GM18498 (cell line): ENCODE data around the gene TCAIM.

ENCODE experiments used
- ATAC-seq: cut with Tn5 transposase; IDR thresholded peaks from one replicate; pipeline ENCODE4 v1.9.1; 2021; ENCODE audit warnings: mild to moderate bottlenecking, moderate library complexity; ENCODE audit not compliant: unreplicated experiment

The TCAIM gene

GRCh38 chr3:44444437-44444836, 105.9 kb downstream of the TCAIM start:
- ATAC-seq, result no peak

GRCh38 chr3:44444896-44445691, 106.5 kb downstream of the TCAIM start:
- ATAC-seq, result no peak

- no peak for ATAC-seq
Observed at GRCh38 chr3:44445786-44446185, 107.2 kb downstream of the TCAIM start.

GRCh38 chr3:44446929-44447328, 108.4 kb downstream of the TCAIM start:
- no peak for ATAC-seq

GRCh38 chr3:44451441-44451840, 112.9 kb downstream of the TCAIM start:
- no peak for ATAC-seq

GRCh38 chr3:44454258-44454657, 115.7 kb downstream of the TCAIM start:
- no peak for ATAC-seq

- ATAC-seq, result no peak
Observed at GRCh38 chr3:44455318-44455717, 116.8 kb downstream of the TCAIM start.
